GM12878 (cell line): Measurements from ENCODE around the gene DCC. TPM values are rescaled to one million over a fixed set of nuclear protein-coding genes. Genes with fewer than 3 reads are reported as not detected.

ENCODE experiments used
- ATAC-seq: fragments of 200-7000 bp; cut with Tn5 transposase; 3 replicates; pipeline ENCODE4 v1.9.1; 2020; ENCODE audit warnings: mild to moderate bottlenecking, moderate library complexity
- BruUV-seq: library from RNA; stranded (reverse); fragments of 400-500 nt; replicated peaks from 2 replicates; lab custom pipeline; 2021; lab: Mats Ljungman, UMichigan
- CTCF ChIA-PET: fragments of 300-600 bp; sonication (Branson Sonifier 250); formaldehyde crosslinking; extraction: SDS; loops from one replicate; lab custom pipeline; 2021; ENCODE audit warnings: inconsistent platforms; lab: Yijun Ruan, JAX
- POLR2A ChIA-PET: fragments of 350-600 bp; formaldehyde crosslinking; extraction: SDS; loops from one replicate; lab custom pipeline; 2021; ENCODE audit warnings: inconsistent platforms; lab: Charles Lee
- RAD21 ChIA-PET: fragments of 300-600 bp; sonication (Branson Sonifier 250); formaldehyde crosslinking; loops from one replicate; lab custom pipeline; 2023; ENCODE audit warnings: antibody characterized with exemption; ENCODE audit not compliant: unreplicated experiment; lab: Charles Lee
- SMC1A ChIA-PET: fragments of 300-600 bp; sonication (Branson Sonifier 250); formaldehyde crosslinking; loops from one replicate; lab custom pipeline; 2023; ENCODE audit not compliant: unreplicated experiment, uncharacterized antibody; lab: Charles Lee
- DNase-seq: peaks from one replicate; pipeline ENCODE4 v3.0.0-alpha.2; 2011; ENCODE audit warnings: low read depth, low spot score
- FAIRE-seq: peaks from 3 replicates; lab custom pipeline; 2011; peaks lifted over from hg19 to GRCh38; lab: Jason Lieb, UNC
- H2AFZ ChIP-seq: 2 replicates; pipeline ENCODE4 v1.6.0; 2011; ENCODE audit warnings: low read depth, low read length, control low read depth; ENCODE audit not compliant: control insufficient read depth
- H3K27ac ChIP-seq: 2 replicates; pipeline ENCODE4 v1.5.1; 2011; ENCODE audit warnings: control low read depth; ENCODE audit not compliant: control insufficient read depth, insufficient read depth
- H3K27me3 ChIP-seq, 2 experiments: replicated peaks in 1 of 2; 2 replicates each; pipeline versions ENCODE4 v1.6.0 to v1.6.1; 2011; ENCODE audit warnings: low read length in 1 of 2; ENCODE audit not compliant: control insufficient read depth in 2 of 2, insufficient read depth in 2 of 2
- H3K36me3 ChIP-seq, 2 experiments: 2 replicates each; pipeline ENCODE4 v1.5.1; 2011; ENCODE audit warnings: low read length in 1 of 2; ENCODE audit not compliant: control insufficient read depth in 2 of 2, insufficient read depth in 2 of 2
- H3K4me1 ChIP-seq: 2 replicates; pipeline ENCODE4 v1.6.1; 2011; ENCODE audit warnings: mild to moderate bottlenecking, low read length, moderate library complexity, mixed read lengths; ENCODE audit not compliant: control insufficient read depth, insufficient read depth
- H3K4me2 ChIP-seq: 2 replicates; pipeline ENCODE4 v1.6.0; 2011; ENCODE audit warnings: control low read depth; ENCODE audit not compliant: control insufficient read depth, insufficient read depth
- H3K4me3 ChIP-seq: fragments of 200-600 bp; sonication (generic); 2 replicates; pipeline ENCODE4 v1.5.1; 2016
- H3K79me2 ChIP-seq: 2 replicates; pipeline ENCODE4 v1.6.0; 2011; ENCODE audit warnings: low read length; ENCODE audit not compliant: control insufficient read depth, insufficient read depth
- H3K9ac ChIP-seq: 2 replicates; pipeline ENCODE4 v1.8.0; 2011; ENCODE audit warnings: low read length, control low read depth, mixed read lengths; ENCODE audit not compliant: control insufficient read depth, insufficient read depth
- H3K9me3 ChIP-seq: replicated peaks from 3 replicates; pipeline ENCODE4 v1.5.1; 2011; ENCODE audit warnings: mild to moderate bottlenecking, low read length; ENCODE audit not compliant: control insufficient read depth, insufficient read depth
- H4K20me1 ChIP-seq: 2 replicates; pipeline ENCODE4 v1.6.0; 2011; ENCODE audit not compliant: control insufficient read depth, insufficient read depth
- CEBPB ChIP-seq, 2 experiments: fragments of 150-350 bp in 1 of 2; IDR thresholded peaks; 2 replicates each; pipeline ENCODE4 v1.6.1; 2012 to 2014; ENCODE audit warnings: low read depth in 2 of 2, low read length in 2 of 2, borderline replicate concordance in 1 of 2, inconsistent platforms in 1 of 2
- EGR1 ChIP-seq, 2 experiments: IDR thresholded peaks; 1 replicate in 1 of 2; 2 replicates in 1 of 2; pipeline ENCODE4 v1.6.1; 2011 to 2012; ENCODE audit warnings: low read depth in 2 of 2, low read length in 2 of 2, borderline replicate concordance in 1 of 2, mild to moderate bottlenecking in 1 of 2, moderate library complexity in 1 of 2
- EZH2 ChIP-seq: IDR thresholded peaks from 2 replicates; pipeline ENCODE4 v1.6.1; 2012; ENCODE audit warnings: low read depth, mild to moderate bottlenecking, control low read depth, inconsistent platforms, low read length, borderline replicate concordance; ENCODE audit not compliant: control insufficient read depth
- MTA3 ChIP-seq: IDR thresholded peaks from 2 replicates; pipeline ENCODE4 v1.6.1; 2012; ENCODE audit warnings: low read length, inconsistent platforms, borderline replicate concordance
- NBN ChIP-seq: fragments of 450-650 bp; IDR thresholded peaks from 2 replicates; pipeline ENCODE4 v1.6.1; 2016
- NKRF ChIP-seq: fragments of 450-650 bp; conservative IDR thresholded peaks from 2 replicates; pipeline ENCODE4 v1.6.1; 2017; ENCODE audit warnings: mild to moderate bottlenecking, moderate library complexity
- PRDM15 ChIP-seq: fragments of 450-650 bp; formaldehyde crosslinking; IDR thresholded peaks from 2 replicates; pipeline ENCODE4 v1.4.0; 2020; ENCODE audit warnings: mild to moderate bottlenecking, moderate library complexity
- in situ Hi-C: fragments of 300-500 bp; cut with MboI; formaldehyde crosslinking; loops from 9 replicates; pipeline ENCODE4 v1.14.3; 2018; ENCODE audit warnings: mixed read lengths
- intact Hi-C: fragments of 100-400 bp; cut with micrococcal nuclease; formaldehyde crosslinking; loops from one replicate; pipeline ENCODE4 v1.14.2; 2022; ENCODE audit not compliant: unreplicated experiment
- polyA plus RNA-seq, 11 experiments: library from polyadenylated mRNA; depleted of rRNA in 4 of 11; unstranded in 6 of 11; stranded (reverse) in 5 of 11; fragments of >200 nt; fragmentation: Nextera tagmentation in 4 of 11; fragmentation: Illumina TruSeq in 1 of 11; extraction: Ambion mirVana in 4 of 11; extraction: Trizol in 1 of 11; gene quantifications; 1 replicate in 1 of 11; 2 replicates in 10 of 11; pipeline versions ENCODE4 v1.2.1 to v1.2.3, GENCODE V29; 2011 to 2016; ENCODE audit warnings: inconsistent platforms in 2 of 11, missing spikeins in 2 of 11, low read depth in 1 of 11
- total RNA-seq, 4 experiments: library from RNA; depleted of rRNA in 3 of 4; stranded (reverse); fragments of >200 nt in 3 of 4; fragmentation: Illumina TruSeq in 1 of 4; extraction: Trizol in 1 of 4; gene quantifications; 2 replicates each; pipeline versions ENCODE4 v1.2.1 to v1.2.3, GENCODE V29; 2013 to 2021

The DCC gene
- total and polyA plus RNA-seq, 10 of the 15 experiments (the other 5 are each of a cell fraction or from before 2014, with no cell fraction given), result 0.01 TPM; not detected in 9

- no TSS peak for BruUV-seq
- no peaks in the 10 kb centered on the region for H4K20me1 ChIP-seq
- in situ Hi-C loops (no loop called here), intact Hi-C loops (no loop called here)
- no peak overlapping the region for H2AFZ ChIP-seq
- no peak overlapping the region for H3K27ac ChIP-seq
- H3K36me3 ChIP-seq, result no peaks in the 10 kb centered on the region
- no peaks in the 10 kb centered on the region for H3K27me3 ChIP-seq
- no peaks in the 10 kb centered on the region for H3K4me1 ChIP-seq
- H3K9ac ChIP-seq, result no peak overlapping the region
- POLR2A ChIA-PET, result no interaction called here
- CTCF ChIA-PET, result no interaction called here
- ATAC-seq, result no peak
- H3K79me2 ChIP-seq, result no peaks in the 10 kb centered on the region
- H3K4me3 ChIP-seq, result no peak overlapping the region
- SMC1A ChIA-PET, result no interaction called here
- FAIRE-seq, result no peak
- no peak for TF ChIP-seq CEBPB (IDR thresholded peaks at IDR 0.05; ENCODE audit: borderline replicate concordance in 1 of 2, low read depth in 2 of 2, low read length in 2 of 2)
- TF ChIP-seq EZH2, result no peak
- no peak for TF ChIP-seq MTA3
- no peak for TF ChIP-seq NBN
- TF ChIP-seq NKRF, result no peak
- TF ChIP-seq PRDM15, result no peak
- no peak for TF ChIP-seq EGR1 (IDR thresholded peaks at IDR 0.05; ENCODE audit: borderline replicate concordance in 1 of 2, low read depth in 2 of 2, low read length in 2 of 2)
- TF ChIP-seq, all 136 proteins: peak for 0
- H3K4me2 ChIP-seq, result no peak overlapping the region
- H3K9me3 ChIP-seq, result no peaks in the 10 kb centered on the region
- RAD21 ChIA-PET, result no interaction called here
- DNase-seq, result no peak
Measured at GRCh38 chr18:52437161-52437560, 97.2 kb downstream of the DCC start.
